ENCODE measurements around the gene FBL.

Gene FBL

DNA sequence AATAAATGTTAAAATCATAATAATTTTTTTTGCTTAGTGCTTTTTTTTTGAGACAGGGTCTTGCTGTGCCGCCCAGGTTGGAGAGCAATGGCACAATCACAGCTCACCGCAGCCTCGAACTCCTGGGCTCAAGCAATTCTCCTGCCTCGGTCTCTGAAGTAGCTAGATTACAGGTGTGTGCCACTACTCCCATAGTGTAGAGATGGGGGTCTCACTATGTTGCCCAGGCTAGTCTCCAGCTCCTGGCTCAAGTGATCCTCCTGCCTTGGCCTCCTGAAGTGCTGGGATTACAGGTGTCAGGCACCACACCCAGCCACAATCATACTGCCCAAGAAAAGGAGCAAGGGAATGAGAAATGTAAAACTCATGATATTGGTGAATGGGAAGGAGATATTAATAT lies 5.1 kb downstream of the FBL start:
- DNase-seq: no peak

DNA sequence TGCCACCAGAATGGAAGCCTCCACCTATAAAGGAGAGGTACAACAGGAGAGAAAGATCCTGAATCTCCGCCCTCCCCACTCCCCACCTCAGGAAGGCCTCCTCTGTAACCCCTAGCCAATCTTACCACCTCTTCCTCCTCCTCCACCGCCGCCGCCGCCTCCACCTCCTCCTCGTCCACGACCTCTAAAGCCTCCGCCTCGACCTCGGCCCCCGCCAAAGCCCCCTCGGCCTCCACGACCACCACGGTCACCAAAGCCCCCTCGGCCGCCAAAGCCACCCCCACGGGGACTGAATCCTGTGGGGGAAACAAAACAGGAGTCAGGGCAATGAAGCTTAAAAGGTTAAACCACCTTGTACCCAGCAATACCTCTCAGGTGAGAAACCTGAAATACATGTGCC lies 5.7 kb downstream of the FBL start:
- no peak for DNase-seq

DNA sequence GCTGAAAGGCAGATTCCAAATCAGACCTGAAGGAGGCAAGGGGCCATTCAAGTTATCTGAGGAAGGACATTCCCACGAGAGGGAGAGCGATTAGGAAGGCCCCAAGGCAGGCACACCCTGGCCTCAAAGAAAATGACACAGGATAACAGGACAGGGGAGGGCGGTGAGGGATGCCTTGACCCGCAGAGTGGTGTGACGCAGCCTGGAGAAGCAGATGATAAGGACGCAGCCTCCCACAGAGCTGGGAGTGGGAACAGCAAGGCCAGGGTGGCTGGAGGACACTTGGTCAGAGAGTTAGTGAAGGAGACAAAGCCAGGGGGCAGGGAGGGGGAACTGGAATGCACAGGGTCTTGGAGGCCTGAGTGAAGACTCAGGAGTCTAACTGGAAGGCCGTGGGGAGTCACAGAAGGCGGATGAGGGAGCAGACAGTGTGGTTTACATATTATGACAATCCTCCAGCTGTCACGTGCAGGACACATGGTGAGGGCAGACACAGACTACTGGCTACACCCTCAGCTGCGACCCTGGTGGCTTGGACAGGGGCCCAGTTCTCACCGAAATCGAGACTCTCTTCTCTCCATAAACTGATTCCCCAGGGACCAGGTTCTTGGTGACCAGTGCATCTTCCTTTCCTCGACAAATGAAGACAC lies 6.4 kb downstream of the FBL start:
- DNase-seq: no peak

DNA sequence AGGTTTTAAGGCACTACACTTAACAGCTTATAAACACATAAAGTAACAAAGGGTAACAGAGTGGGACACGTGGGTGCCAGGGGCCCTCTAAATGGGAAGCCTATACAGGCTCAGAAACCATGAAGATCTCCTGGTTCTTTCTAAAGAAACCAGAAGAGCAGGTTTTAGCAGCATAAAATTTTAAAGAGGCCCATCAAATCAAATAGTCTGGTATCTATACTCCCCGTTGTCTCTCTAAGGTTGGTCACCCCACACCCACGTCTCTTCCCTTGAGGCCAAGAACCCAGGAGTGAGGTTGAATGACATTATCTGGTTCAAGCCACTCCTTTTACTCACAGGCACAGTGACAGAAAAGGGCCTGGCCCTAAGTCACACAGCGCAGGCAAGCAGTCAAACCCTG lies 7.6 kb downstream of the FBL start:
- no peak for DNase-seq

DNA sequence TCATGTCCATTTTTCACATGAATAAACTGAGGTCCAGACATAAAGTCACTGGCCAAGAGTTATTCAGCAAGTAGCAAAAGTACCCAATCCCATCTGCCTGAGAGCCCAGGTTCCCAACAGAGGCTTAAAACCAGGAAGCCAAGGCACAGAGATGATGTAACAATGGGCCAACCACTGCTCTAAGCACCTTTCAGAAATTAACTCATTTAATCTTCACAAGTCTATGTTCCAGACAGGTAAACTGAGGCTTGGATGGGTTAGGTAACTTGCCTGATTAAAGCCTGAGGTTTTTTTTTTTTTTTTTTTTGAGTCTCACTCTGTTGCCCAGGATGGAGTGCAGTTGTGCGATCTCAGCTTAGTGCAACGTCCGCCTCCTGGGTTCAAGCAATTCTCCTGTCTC lies 8.2 kb downstream of the FBL start:
- no peak for DNase-seq

DNA sequence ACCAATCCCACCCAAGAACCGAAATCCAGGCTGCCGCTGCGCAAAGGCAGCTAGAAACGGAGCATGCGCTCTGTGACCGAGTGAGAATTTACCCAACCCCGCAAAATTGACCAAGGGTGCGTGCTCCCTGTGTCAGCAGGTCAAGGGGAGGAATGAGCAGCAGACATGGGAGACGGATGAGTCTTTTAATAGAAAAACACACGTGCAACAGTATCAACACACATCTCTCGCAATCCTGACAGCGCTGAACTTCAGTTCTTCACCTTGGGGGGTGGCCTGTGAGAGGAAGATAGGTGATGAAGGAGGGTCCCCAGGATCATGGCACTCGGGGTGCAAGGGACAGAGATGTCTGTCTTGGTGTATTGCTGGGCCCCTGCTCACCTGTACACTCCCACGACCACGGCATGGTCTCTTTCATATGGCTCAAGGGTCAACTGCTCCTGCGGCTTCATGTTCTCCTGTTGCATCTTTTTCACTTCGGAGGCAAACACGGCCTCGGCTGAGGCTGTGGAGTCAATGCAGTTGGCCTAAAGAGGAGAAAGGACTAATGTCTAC lies 11.8 kb downstream of the FBL start:
- no peak for DNase-seq

DNA sequence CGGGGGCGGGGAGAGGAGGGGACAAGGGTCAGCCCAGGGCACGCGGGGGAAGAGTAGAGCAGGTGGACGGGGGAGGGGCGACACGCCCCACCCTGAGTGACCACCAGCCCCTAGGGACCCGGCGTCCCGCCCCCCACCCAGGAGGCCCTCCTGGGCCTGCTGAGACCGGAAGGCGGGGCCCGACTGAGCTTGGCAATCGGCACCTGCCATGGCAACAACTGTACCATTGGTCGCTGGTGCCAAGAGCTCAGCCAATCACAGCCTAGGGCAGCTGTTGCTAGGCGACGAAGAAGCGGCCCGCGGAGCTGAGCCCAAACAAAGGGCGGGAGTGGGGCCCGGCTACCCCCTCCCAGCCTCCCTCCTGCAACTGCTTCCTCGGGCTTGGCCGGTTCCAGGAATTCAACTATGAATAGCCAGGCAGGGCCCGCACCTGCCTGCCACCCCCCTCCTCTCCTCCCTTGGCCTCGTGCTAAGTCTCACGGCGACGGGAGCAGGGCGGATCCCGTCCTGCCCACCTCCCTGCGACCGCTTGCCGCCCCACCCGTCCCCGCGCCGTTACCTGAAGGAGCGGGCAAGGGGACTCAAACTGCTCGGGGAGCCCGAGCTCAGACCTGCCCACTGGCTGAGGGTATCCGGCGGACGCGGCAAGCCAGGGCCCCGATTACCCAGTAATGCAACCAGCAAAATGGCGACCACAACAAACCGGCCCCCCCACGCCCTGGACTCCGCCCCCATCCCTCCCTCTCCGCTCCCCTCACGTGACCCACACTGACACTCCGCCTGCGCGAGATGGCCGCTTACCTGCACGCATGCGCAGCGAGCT lies 12.5 kb downstream of the FBL start, which contains the start of gene DYRK1B:
Gene DYRK1B (minus strand): TSS at position 699 of the 823 bp plus-strand sequence. CDS start 2,295 bp downstream, outside the sequence.
- no peak for DNase-seq

DNA sequence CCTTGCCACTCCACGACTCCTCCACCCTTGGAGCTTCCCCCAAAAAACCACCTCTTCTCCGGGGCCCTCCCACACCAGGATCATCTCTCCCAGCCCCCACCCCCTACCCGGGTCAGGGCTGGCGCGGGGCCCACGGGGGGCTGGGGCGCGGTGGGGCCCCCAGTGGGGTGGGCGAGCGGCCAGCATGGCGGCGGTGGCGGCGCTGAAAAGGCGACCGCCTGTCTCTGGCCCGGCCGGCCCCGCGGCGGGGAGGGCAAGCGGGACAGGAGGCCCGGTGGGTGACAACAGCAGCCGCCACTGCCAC lies 13.1 kb downstream of the FBL start:
- no peak for DNase-seq

DNA sequence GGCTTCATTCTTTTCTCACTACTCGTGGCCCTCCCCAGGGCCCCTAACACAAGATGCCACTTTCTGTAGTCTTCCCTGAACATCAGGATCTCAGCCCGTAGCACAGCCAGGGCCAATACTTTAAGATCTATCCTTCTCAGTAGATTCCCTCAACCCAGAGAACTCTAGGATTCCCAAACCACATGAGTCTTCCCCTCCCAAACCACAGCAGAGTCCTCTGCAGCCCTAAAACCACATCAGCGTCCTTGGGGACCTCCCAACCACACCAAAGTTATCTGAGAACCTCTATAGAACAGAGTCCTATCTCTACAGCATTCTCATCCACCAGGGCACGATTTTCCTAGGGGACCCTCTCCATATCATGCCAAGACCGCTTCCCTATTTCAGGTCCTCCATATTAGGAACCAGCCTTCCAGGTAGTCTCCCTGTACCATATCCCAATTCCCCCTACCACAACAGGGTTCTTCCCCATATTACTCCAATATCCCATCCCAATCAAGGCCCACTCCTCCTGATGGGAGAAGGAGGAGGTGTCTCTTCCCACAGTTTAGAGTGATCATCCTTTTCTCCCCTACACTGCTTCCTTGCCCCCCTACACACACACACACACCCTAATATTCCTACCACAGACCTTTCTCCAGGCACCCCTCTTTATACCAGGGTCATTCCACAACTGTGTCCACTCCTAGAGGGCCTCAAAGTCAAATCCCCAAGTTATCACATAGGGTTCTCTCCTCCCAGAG lies 13.7 kb downstream of the FBL start:
- DNase-seq: no peak

DNA sequence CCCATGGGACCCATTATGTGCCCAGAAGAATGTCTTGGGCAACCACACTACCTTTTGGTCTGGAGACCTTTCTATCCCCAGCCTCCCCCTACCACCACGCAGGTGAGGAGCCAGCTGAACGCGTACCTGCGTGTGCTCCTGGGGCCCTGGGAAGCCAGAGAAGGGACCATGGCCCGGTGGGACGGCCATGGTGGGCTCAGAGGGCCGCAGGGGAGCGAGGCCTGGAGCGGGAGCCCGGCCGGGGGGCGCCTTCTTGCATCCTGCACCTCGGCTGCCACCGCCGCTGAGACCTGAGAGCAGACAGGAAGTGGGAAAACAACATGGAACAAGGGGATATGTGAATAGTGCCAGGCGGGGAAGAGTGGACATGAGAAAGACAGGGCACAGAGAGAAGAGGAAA lies 14.5 kb downstream of the FBL start:
- no peak for DNase-seq

DNA sequence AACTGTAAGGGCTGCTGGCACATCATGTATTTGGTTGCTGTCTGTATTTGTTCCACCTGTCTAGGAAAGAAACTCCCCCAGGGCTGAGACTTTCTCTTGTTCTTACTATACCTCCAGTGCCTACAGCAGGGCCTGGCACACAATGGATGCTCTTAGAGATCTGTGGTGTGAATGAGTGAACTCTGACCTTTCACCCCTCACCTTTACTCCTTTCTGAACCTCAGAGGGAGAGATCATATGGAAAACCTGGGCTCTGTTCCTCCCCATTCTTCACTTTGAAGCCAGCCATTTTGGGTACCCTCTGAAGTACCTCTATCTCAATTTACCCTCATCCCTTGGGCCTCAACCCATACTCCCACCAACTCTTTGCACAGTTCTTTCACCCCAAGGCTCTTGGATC lies 15.3 kb downstream of the FBL start:
- no peak for DNase-seq

DNA sequence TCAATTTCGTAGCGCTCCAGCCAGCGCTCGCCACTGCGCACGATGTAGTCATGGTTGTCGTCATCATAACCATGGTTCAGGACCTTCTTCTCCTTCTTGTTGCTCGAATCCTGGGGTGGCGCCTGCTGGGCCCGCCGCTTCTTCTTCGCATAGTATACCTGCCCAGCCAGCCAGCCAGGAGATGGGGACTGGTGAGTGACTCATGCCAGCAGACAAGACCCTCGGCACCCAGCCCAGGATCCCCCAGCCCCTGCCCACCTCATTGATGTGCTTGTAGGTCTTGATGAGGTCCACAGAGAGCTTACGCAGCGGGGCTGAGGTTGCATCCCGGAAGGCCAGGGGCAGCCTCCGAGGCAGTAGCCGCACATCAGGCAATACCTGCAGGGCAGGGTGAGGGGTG lies 15.8 kb downstream of the FBL start:
- DNase-seq: no peak

DNA sequence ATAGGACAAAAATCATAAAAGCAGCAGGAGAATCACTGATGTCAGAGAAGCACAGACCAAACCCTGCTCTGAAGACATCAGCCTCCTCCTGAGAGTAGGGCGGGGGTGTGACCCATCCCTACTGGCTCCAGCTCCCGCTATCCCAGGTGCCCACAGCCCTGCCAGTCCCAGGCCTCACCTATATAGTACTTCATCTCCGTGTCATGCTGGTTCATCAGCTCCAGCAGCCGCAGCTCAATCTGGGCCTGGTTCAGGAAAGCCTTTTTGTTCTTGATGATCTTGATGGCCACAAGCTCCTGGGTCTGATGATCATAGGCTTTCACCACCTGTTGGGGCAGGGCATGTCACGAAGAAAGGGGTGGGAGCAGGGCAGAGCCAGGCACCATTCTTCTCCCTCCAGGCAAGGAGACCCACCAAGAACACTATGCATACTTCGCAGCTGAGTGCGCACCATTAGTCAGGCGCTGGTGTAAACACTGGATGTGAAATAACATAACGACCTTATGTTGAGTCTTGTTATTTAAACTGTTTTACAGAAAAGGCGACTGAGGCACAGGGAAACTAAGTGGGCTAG lies 16.4 kb downstream of the FBL start:
- no peak for DNase-seq

DNA sequence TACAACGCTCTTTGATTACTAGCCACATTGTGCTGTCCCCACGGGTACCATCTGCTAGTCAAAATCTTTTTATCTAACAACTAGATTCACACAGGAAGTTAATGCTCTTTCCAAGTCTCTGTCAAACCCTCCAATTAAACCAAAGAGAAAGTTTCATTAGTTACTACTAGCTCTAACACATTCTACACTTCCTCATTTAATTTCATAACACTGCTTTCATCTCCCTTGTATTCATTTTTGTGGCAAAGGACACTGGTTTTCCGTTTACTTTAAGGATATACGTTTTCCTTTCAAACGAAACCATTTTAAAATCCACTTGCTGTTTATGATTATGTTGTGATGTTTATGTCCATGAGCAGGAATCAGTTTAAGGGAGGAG lies 17.5 kb downstream of the FBL start:
- DNase-seq: peak; percentile 17 to 25

DNA sequence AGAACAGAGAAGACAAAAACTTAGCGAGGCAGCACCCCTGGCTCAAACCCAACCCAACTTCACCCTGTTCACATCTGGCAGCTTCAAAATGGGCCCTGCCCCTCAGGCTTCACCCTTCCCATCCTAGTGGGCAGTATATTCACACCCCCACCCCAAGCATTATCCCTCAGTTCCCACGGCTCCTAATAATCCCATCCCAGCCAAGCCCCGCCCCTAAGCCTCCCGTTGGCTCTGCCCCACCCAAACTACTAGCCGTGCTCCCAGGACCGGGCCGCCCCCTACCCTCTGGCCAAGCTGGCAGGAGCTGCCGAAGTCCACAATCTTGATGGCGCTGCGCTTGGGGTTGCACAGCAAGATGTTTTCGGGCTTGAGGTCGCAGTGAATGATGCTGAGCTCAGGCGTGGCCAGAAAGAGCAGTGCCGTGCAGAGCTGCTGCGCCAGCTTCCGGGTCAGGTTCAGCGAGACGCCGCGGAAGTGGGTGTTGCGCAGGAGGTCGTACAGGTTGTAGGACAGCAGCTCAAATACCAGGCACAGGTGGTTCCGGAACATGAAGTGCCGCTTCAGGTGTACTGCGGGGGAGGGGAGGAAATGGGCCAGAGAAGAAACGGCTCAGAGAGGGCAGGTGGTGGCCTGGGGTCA lies 18.0 kb downstream of the FBL start:
- no peak for DNase-seq

DNA sequence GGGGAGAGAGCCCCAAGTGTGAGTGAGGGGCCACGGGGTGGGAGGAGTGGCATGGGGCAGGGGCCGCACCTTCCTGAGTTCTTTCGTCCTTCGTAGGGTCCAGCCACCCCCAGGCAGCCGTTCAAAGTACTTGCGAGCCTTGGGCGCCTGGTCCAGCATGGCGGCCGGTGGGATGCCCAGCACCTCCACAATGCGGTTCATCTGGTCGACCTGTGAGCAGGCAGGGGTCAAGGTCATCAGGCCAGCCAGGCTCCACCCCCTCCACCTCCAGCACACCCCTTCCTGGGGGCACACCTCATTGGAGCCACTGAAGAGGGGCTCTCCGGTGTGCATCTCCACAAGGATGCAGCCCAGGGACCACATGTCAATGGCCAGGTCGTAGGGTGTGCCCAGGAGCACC lies 19.0 kb downstream of the FBL start:
- DNase-seq: no peak

DNA sequence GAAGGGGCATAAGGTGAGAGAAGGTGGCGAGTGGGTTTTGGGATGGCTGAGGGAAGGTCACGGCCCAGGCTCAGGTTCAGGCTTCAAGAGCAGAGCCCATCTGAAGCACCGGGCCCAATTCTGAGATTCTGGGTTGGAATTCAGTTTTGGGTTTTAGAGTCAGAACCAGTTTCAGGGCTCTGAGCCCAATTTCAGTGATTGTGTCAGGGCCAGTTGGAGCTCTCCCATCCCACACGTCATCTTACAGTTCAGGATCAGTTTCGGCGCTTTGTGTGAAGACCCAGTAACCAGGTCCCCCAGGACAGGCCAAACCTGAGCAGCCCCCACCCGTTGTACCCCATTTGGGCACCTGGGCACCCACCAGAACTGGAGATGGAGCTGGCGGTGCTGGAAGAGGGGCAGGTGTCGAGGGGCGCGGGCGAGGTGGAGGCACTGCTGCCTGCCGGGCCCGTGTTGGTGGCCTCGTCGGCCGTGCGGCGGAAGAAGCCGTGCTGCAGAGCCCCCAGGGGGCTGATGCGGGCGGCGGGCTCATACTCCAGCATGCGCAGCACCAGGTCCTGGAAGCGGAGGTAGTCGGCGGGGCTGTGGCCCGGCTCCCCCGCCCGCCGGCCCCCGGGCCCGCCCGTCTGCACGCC lies 19.8 kb downstream of the FBL start:
- no peak for DNase-seq

DNA sequence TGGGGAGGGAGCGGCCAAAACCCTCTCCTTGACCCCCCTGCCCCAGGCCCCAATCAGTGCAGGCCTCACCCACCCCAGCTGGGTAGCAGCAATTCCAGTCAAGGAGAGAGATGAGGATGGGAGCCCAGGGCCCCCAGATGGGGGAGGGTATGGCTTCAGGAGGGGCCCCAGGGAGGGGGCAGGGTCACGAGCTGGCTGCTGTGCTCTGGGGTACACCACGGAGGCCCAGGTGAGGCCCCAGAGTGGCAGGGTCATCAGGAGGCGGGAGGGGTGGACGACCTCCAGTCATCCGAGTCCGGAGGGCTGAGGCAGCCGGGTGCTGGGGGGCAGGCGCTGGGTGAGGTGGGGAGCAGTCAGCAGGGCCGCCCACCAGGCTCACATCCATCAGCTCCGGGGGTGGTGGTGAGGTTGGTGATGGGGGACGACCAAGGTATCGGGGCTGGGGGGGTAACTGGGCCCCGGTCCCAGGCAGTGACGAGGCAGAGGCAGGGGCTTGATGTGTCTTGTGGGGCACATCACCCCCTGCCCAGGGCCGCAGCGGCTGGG lies 20.6 kb downstream of the FBL start:
- DNase-seq: no peak

DNA sequence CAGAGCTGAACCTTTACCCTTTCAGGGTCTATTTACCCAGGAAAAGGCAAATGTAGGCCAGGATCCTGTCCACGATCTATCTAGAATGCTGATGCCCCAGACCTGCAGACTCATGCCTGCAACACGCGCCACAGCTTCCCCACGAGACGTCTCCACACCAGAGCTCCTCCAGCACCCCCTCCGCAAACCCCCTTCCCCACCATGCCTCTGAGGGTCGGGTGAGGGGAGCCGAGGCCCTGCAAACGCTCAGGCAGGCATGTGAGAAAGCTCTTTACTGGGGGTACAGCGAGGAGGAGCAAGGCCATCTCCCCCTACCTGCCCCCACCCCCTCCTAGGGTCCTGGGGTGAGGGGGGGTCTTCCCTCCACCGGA lies 21.1 kb downstream of the FBL start:
- no peak for DNase-seq

DNA sequence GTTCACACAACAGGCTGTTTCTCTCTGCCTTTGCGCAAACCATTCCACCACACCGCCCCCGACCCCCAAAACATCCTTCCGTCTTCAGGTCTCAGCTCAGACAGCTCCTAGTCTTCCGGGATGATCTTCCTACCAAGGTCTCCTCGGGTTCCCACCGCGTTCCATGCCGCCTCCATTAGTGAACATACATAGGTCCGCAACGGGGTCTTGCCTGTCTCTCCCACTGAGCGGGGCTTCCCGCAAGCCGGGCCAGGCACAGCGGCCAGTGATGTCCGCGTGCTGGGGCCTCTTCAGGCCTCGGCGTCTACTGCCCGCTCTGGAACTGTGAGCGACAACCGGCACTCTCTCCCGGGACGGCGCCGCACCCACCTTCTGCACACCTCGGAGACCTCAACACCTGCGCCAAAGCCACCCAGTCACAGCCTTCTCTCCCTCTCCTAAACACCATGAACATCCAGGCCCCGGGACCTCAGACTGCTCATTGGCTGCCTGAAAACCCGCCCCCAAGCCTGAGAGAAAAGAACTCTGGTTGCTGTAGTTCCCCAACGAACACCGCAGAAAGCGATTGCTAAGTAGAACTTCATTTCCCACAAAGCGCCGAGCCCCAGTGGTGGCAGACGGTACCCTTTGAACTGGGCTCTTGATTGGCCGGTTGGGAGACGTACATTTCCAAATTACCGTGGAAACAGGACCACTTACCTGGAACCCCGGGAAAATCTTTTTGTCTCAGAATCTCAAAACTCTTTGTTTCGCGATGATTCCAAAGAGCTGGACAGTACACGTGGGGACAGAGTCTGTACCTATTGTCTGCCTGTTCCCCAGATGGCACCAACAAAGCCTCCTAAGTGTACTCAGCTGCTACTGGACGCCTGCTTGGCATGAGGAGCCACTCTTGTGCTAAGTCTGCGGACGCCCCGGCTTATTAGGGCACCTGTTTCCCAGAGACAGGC lies 21.8 kb downstream of the FBL start:
- peak; percentile 94 to 96 for DNase-seq

DNA sequence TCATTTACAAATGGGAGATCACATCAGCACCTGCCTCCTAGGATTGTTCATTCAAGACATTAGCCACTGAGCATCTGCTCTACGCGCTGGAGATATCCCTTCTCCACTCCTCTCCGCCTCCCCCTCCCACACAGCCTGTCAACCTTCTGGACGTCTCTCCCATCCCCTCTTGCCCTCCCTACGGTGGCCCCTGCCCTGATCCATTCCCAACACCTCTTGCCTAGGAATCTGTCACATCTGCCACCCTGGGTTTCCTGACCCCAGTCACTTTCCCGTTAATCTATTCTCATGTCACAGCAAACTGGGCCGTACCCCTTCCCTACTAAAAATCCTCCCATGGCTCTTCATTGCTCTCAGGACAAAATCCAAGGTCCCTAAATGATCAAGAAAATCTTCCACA lies 22.5 kb downstream of the FBL start:
- no peak for DNase-seq

All from Kasumi-1 (cell line).